GM12878 (cell line): ENCODE measurements around the gene PAK3. TPM values are rescaled to one million over a fixed set of nuclear protein-coding genes. Genes with fewer than 3 reads are reported as not detected.

ENCODE experiments used
- ATAC-seq: fragments of 200-7000 bp; cut with Tn5 transposase; 3 replicates; pipeline ENCODE4 v1.9.1; 2020; ENCODE audit warnings: mild to moderate bottlenecking, moderate library complexity
- BruUV-seq: library from RNA; stranded (reverse); fragments of 400-500 nt; replicated peaks from 2 replicates; lab custom pipeline; 2021; lab: Mats Ljungman, UMichigan
- CTCF ChIA-PET: fragments of 300-600 bp; sonication (Branson Sonifier 250); formaldehyde crosslinking; extraction: SDS; loops from one replicate; lab custom pipeline; 2021; ENCODE audit warnings: inconsistent platforms; lab: Yijun Ruan, JAX
- POLR2A ChIA-PET: fragments of 350-600 bp; formaldehyde crosslinking; extraction: SDS; loops from one replicate; lab custom pipeline; 2021; ENCODE audit warnings: inconsistent platforms; lab: Charles Lee
- RAD21 ChIA-PET: fragments of 300-600 bp; sonication (Branson Sonifier 250); formaldehyde crosslinking; loops from one replicate; lab custom pipeline; 2023; ENCODE audit warnings: antibody characterized with exemption; ENCODE audit not compliant: unreplicated experiment; lab: Charles Lee
- SMC1A ChIA-PET: fragments of 300-600 bp; sonication (Branson Sonifier 250); formaldehyde crosslinking; loops from one replicate; lab custom pipeline; 2023; ENCODE audit not compliant: unreplicated experiment, uncharacterized antibody; lab: Charles Lee
- DNase-seq: peaks from one replicate; pipeline ENCODE4 v3.0.0-alpha.2; 2011; ENCODE audit warnings: low read depth, low spot score
- FAIRE-seq: peaks from 3 replicates; lab custom pipeline; 2011; peaks lifted over from hg19 to GRCh38; lab: Jason Lieb, UNC
- H2AFZ ChIP-seq: 2 replicates; pipeline ENCODE4 v1.6.0; 2011; ENCODE audit warnings: low read depth, low read length, control low read depth; ENCODE audit not compliant: control insufficient read depth
- H3K27ac ChIP-seq: 2 replicates; pipeline ENCODE4 v1.5.1; 2011; ENCODE audit warnings: control low read depth; ENCODE audit not compliant: control insufficient read depth, insufficient read depth
- H3K27me3 ChIP-seq, 2 experiments: replicated peaks in 1 of 2; 2 replicates each; pipeline versions ENCODE4 v1.6.0 to v1.6.1; 2011; ENCODE audit warnings: low read length in 1 of 2; ENCODE audit not compliant: control insufficient read depth in 2 of 2, insufficient read depth in 2 of 2
- H3K36me3 ChIP-seq, 2 experiments: 2 replicates each; pipeline ENCODE4 v1.5.1; 2011; ENCODE audit warnings: low read length in 1 of 2; ENCODE audit not compliant: control insufficient read depth in 2 of 2, insufficient read depth in 2 of 2
- H3K4me1 ChIP-seq: 2 replicates; pipeline ENCODE4 v1.6.1; 2011; ENCODE audit warnings: mild to moderate bottlenecking, low read length, moderate library complexity, mixed read lengths; ENCODE audit not compliant: control insufficient read depth, insufficient read depth
- H3K4me2 ChIP-seq: 2 replicates; pipeline ENCODE4 v1.6.0; 2011; ENCODE audit warnings: control low read depth; ENCODE audit not compliant: control insufficient read depth, insufficient read depth
- H3K4me3 ChIP-seq: fragments of 200-600 bp; sonication (generic); 2 replicates; pipeline ENCODE4 v1.5.1; 2016
- H3K79me2 ChIP-seq: 2 replicates; pipeline ENCODE4 v1.6.0; 2011; ENCODE audit warnings: low read length; ENCODE audit not compliant: control insufficient read depth, insufficient read depth
- H3K9ac ChIP-seq: 2 replicates; pipeline ENCODE4 v1.8.0; 2011; ENCODE audit warnings: low read length, control low read depth, mixed read lengths; ENCODE audit not compliant: control insufficient read depth, insufficient read depth
- H3K9me3 ChIP-seq: replicated peaks from 3 replicates; pipeline ENCODE4 v1.5.1; 2011; ENCODE audit warnings: mild to moderate bottlenecking, low read length; ENCODE audit not compliant: control insufficient read depth, insufficient read depth
- H4K20me1 ChIP-seq: 2 replicates; pipeline ENCODE4 v1.6.0; 2011; ENCODE audit not compliant: control insufficient read depth, insufficient read depth
- BCLAF1 ChIP-seq: fragments of 450-650 bp; IDR thresholded peaks from 2 replicates; pipeline ENCODE4 v1.6.1; 2017; ENCODE audit warnings: antibody characterized with exemption, mild to moderate bottlenecking, moderate library complexity
- CREM ChIP-seq: IDR thresholded peaks from 2 replicates; pipeline ENCODE4 v1.6.1; 2014; ENCODE audit warnings: antibody characterized with exemption, low read depth
- CTCF ChIP-seq, 3 experiments: IDR thresholded peaks in 2 of 3; conservative IDR thresholded peaks in 1 of 3; 2 replicates each; pipeline ENCODE4 v1.5.1; 2011; ENCODE audit warnings: low read depth in 3 of 3, low read length in 3 of 3, mild to moderate bottlenecking in 3 of 3, control low read depth in 2 of 3, moderate library complexity in 2 of 3, inconsistent platforms in 1 of 3, mixed read lengths in 1 of 3; ENCODE audit not compliant: control insufficient read depth in 2 of 3, insufficient read depth in 1 of 3; ENCODE audit errors: extremely low read depth in 1 of 3
- HDGF ChIP-seq: fragments of 450-650 bp; IDR thresholded peaks from 2 replicates; pipeline ENCODE4 v1.6.1; 2016; ENCODE audit warnings: antibody characterized with exemption
- MEF2A ChIP-seq: IDR thresholded peaks from 2 replicates; pipeline ENCODE4 v1.6.1; 2011; ENCODE audit warnings: low read depth, mild to moderate bottlenecking, low read length, moderate library complexity; ENCODE audit not compliant: insufficient read depth
- NRF1 ChIP-seq: conservative IDR thresholded peaks from 2 replicates; pipeline ENCODE4 v1.6.1; 2011; ENCODE audit warnings: mild to moderate bottlenecking, low read depth, low read length, improper control_type of control experiment
- PAX5 ChIP-seq: IDR thresholded peaks from 2 replicates; pipeline ENCODE4 v1.6.1; 2011; ENCODE audit warnings: low read depth, low read length, borderline replicate concordance
- RBBP5 ChIP-seq: fragments of 200-600 bp; sonication (generic); conservative IDR thresholded peaks from 2 replicates; pipeline ENCODE4 v1.6.1; 2016
- SMC3 ChIP-seq: IDR thresholded peaks from 2 replicates; pipeline ENCODE4 v1.6.1; 2011; ENCODE audit warnings: low read length, improper control_type of control experiment, borderline replicate concordance
- ZBED1 ChIP-seq: IDR thresholded peaks from 2 replicates; pipeline ENCODE4 v1.6.1; 2016; ENCODE audit warnings: borderline replicate concordance
- WGBS: methylation state at CpG from one replicate; pipeline ENCODE4 v1.1.6; 2016; ENCODE audit warnings: low lambda C conversion rate; ENCODE audit not compliant: insufficient replicate concordance, insufficient coverage; ENCODE audit errors: missing lambda C conversion rate; 5-methylcytosine and 5-hydroxymethylcytosine counted together
- in situ Hi-C: fragments of 300-500 bp; cut with MboI; formaldehyde crosslinking; loops from 9 replicates; pipeline ENCODE4 v1.14.3; 2018; ENCODE audit warnings: mixed read lengths
- intact Hi-C: fragments of 100-400 bp; cut with micrococcal nuclease; formaldehyde crosslinking; loops from one replicate; pipeline ENCODE4 v1.14.2; 2022; ENCODE audit not compliant: unreplicated experiment
- polyA plus RNA-seq, 11 experiments: library from polyadenylated mRNA; depleted of rRNA in 4 of 11; unstranded in 6 of 11; stranded (reverse) in 5 of 11; fragments of >200 nt; fragmentation: Nextera tagmentation in 4 of 11; fragmentation: Illumina TruSeq in 1 of 11; extraction: Ambion mirVana in 4 of 11; extraction: Trizol in 1 of 11; gene quantifications; 1 replicate in 1 of 11; 2 replicates in 10 of 11; pipeline versions ENCODE4 v1.2.1 to v1.2.3, GENCODE V29; 2011 to 2016; ENCODE audit warnings: inconsistent platforms in 2 of 11, missing spikeins in 2 of 11, low read depth in 1 of 11
- total RNA-seq, 4 experiments: library from RNA; depleted of rRNA in 3 of 4; stranded (reverse); fragments of >200 nt in 3 of 4; fragmentation: Illumina TruSeq in 1 of 4; extraction: Trizol in 1 of 4; gene quantifications; 2 replicates each; pipeline versions ENCODE4 v1.2.1 to v1.2.3, GENCODE V29; 2013 to 2021
- TF ChIP-seq, protein P1 (sequence below): IDR thresholded peaks from 2 replicates; pipeline ENCODE4 v1.6.1; 2012; ENCODE audit warnings: improper control_type of control experiment, low read depth, low read length; ENCODE audit not compliant: insufficient replicate concordance
- TF ChIP-seq, protein P2 (sequence below): fragments of 450-650 bp; IDR thresholded peaks from 2 replicates; pipeline ENCODE4 v1.6.1; 2018; ENCODE audit warnings: borderline replicate concordance, mild to moderate bottlenecking; ENCODE audit not compliant: partially characterized antibody

The PAK3 gene
- total and polyA plus RNA-seq, 10 of the 15 experiments (the other 5 are each of a cell fraction or from before 2014, with no cell fraction given), result 0.02 to 0.10 (median 0.04) TPM; not detected in 6

DNA sequence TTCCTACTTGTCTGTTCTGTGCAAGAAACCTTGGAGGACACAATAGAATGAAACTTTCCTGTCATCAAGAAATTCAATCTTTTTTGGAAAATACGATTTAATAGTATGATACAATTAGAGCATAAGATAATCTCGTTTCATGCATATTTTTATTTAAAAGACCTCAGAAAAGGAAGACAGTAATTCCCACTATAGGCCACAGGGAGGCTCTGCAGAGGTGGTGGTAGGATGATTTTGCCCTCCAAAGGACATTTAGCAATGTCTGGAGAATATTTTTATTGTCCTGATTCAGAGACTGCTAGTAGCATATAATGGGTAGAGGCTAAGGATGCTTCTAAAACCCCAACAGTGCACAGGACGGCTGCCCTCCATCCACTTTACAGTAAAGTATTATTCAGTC lies 68.7 kb downstream of the PAK3 start:
- Histone ChIP-seq H3K9me3 (no peaks in the 10 kb centered on the region), H3K36me3 (no peaks in the 10 kb centered on the region), H3K4me2 (no peak overlapping the region), H4K20me1 (no peaks in the 10 kb centered on the region), H2AFZ (no peak overlapping the region), H3K9ac (no peak overlapping the region), H3K27ac (no peak overlapping the region), H3K79me2 (no peaks in the 10 kb centered on the region), H3K4me3 (no peak overlapping the region), H3K27me3 (no peaks in the 10 kb centered on the region), H3K4me1 (no peaks in the 10 kb centered on the region)
- no TSS peak for BruUV-seq
- ATAC-seq, result no peak
- intact Hi-C loops (loop anchor here (5.0 kb wide), 2 partner anchors 78 to 283 kb away; no protein-coding TSS in a partner anchor), in situ Hi-C loops (no loop called here)
- WGBS, result 2% methylated on average over 3 of the region's 3 CpGs
- no peak for DNase-seq
- CTCF ChIA-PET, result no interaction called here
- POLR2A ChIA-PET, result no interaction called here
- SMC1A ChIA-PET, result no interaction called here
- RAD21 ChIA-PET, result no interaction called here
- FAIRE-seq, result no peak
- peak in 2 of 3 experiments; percentile 25 to 28; a peak in 3 of 6 replicates for TF ChIP-seq CTCF (IDR thresholded peaks at IDR 0.05 in 2 of 3, conservative IDR thresholded peaks at IDR 0.05 in 1 of 3; ENCODE audit: control insufficient read depth in 2 of 3, extremely low read depth in 1 of 3, insufficient read depth in 1 of 3, low read depth in 3 of 3, low read length in 3 of 3)
- TF ChIP-seq PAX5, result no peak
- TF ChIP-seq SMC3, result peak; percentile 10; the same call in 1 of the 2 replicates
- no peak for TF ChIP-seq RBBP5
- no peak for TF ChIP-seq MEF2A
- TF ChIP-seq, protein P1, sequence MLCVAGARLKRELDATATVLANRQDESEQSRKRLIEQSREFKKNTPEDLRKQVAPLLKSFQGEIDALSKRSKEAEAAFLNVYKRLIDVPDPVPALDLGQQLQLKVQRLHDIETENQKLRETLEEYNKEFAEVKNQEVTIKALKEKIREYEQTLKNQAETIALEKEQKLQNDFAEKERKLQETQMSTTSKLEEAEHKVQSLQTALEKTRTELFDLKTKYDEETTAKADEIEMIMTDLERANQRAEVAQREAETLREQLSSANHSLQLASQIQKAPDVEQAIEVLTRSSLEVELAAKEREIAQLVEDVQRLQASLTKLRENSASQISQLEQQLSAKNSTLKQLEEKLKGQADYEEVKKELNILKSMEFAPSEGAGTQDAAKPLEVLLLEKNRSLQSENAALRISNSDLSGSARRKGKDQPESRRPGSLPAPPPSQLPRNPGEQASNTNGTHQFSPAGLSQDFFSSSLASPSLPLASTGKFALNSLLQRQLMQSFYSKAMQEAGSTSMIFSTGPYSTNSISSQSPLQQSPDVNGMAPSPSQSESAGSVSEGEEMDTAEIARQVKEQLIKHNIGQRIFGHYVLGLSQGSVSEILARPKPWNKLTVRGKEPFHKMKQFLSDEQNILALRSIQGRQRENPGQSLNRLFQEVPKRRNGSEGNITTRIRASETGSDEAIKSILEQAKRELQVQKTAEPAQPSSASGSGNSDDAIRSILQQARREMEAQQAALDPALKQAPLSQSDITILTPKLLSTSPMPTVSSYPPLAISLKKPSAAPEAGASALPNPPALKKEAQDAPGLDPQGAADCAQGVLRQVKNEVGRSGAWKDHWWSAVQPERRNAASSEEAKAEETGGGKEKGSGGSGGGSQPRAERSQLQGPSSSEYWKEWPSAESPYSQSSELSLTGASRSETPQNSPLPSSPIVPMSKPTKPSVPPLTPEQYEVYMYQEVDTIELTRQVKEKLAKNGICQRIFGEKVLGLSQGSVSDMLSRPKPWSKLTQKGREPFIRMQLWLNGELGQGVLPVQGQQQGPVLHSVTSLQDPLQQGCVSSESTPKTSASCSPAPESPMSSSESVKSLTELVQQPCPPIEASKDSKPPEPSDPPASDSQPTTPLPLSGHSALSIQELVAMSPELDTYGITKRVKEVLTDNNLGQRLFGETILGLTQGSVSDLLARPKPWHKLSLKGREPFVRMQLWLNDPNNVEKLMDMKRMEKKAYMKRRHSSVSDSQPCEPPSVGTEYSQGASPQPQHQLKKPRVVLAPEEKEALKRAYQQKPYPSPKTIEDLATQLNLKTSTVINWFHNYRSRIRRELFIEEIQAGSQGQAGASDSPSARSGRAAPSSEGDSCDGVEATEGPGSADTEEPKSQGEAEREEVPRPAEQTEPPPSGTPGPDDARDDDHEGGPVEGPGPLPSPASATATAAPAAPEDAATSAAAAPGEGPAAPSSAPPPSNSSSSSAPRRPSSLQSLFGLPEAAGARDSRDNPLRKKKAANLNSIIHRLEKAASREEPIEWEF, result no peak
- TF ChIP-seq ZBED1, result no peak
- no peak for TF ChIP-seq HDGF
- TF ChIP-seq, protein P2, sequence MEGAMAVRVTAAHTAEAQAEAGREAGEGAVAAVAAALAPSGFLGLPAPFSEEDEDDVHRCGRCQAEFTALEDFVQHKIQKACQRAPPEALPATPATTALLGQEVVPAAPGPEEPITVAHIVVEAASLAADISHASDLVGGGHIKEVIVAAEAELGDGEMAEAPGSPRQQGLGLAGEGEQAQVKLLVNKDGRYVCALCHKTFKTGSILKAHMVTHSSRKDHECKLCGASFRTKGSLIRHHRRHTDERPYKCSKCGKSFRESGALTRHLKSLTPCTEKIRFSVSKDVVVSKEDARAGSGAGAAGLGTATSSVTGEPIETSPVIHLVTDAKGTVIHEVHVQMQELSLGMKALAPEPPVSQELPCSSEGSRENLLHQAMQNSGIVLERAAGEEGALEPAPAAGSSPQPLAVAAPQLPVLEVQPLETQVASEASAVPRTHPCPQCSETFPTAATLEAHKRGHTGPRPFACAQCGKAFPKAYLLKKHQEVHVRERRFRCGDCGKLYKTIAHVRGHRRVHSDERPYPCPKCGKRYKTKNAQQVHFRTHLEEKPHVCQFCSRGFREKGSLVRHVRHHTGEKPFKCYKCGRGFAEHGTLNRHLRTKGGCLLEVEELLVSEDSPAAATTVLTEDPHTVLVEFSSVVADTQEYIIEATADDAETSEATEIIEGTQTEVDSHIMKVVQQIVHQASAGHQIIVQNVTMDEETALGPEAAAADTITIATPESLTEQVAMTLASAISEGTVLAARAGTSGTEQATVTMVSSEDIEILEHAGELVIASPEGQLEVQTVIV, result no peak
- TF ChIP-seq CREM, result no peak
- TF ChIP-seq NRF1, result no peak
- TF ChIP-seq BCLAF1, result no peak
